Measurements from ENCODE around the gene ABLIM3. TPM values are rescaled to one million over a fixed set of nuclear protein-coding genes. Genes with fewer than 3 reads are reported as not detected.

Gene ABLIM3
- total and polyA plus RNA-seq, 9 of the 15 experiments (the other 6 are each of a cell fraction or from before 2014, with no cell fraction given), result 0.03 to 0.38 (median 0.11) TPM

DNA sequence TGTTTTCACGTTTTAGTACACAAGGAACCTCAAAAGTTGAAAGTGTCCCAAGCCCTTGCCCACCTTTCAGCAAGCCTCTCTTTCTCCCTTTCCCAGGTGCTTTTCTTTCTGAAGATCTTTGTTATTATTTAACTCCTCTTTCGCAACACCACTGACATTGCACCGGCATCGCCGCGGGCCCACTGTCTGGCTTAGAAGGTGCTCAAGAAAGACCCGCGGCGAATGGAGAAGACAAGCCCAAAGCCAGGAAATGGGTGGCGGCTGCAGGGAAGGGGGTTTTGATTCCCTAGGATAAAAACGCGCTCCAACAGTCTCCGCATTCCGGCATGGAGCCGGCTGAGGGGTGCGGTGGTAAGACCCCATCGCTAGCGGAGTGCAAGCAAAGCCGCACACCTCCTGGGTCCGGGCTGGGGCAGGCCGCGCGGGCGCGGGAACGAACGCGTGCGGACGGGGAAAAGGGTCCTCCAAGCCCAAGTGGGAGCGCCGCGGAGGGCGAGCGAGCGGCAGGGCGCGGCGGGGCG is 130.0 kb downstream of the ABLIM3 start:
- FAIRE-seq (no peak), DNase-seq (ENCODE audit: extremely low read depth in 1 of 4, low spot score in 3 of 4) (no peak), ATAC-seq (no peak)
- no peaks in the 10 kb centered on the region for H4K20me1 ChIP-seq (replicated peaks; ENCODE audit: control insufficient read depth, insufficient read depth, low read length)
- no peak overlapping the region for H3K4me2 ChIP-seq (ENCODE audit: insufficient read depth, low read length)
- ChIA-PET CTCF (ENCODE audit: low intra/inter-chr PET ratio) (interaction anchor here (0.6 kb wide), 1 partner anchor 96 kb away, joined by 3 read pairs; no protein-coding TSS in a partner anchor), POLR2A (no interaction called here)
- H3K4me1 ChIP-seq (replicated peaks in 1 of 2; ENCODE audit: control insufficient read depth in 2 of 2, insufficient read depth in 2 of 2, low read length in 2 of 2), result peaks cover 0 to 12% of the 10 kb centered on the region in 2 experiments; a peak in 2 of 5 replicates
- H3K9me1 ChIP-seq (ENCODE audit: control insufficient read depth, insufficient read depth, low read length), result no peaks in the 10 kb centered on the region
- H3K36me3 ChIP-seq (ENCODE audit: control insufficient read depth, insufficient read depth, low read length), result no peaks in the 10 kb centered on the region
- H2AFZ ChIP-seq (ENCODE audit: low read depth, low read length), result no peak overlapping the region
- peaks cover 4% of the 10 kb centered on the region; the same call in 1 of the 2 replicates for H3K9me3 ChIP-seq (replicated peaks; ENCODE audit: control insufficient read depth, insufficient read depth, low read depth, low read length)
- peaks cover 15 to 48% of the 10 kb centered on the region in 2 experiments; a peak in 3 of 5 replicates for H3K27me3 ChIP-seq (ENCODE audit: control insufficient read depth in 2 of 2, insufficient read depth in 2 of 2, low read length in 2 of 2)
- TF ChIP-seq ZNF133 (CRISPR knock-in tag; IDR thresholded peaks at IDR 0.05) (no peak), CEBPB (tag; IDR thresholded peaks at IDR 0.05) (peak; percentile 51; the same call in 1 of the 2 replicates)
- H3K79me2 ChIP-seq (ENCODE audit: control insufficient read depth, insufficient read depth, low read length), result no peaks in the 10 kb centered on the region
- no peak overlapping the region for H3K27ac ChIP-seq (ENCODE audit: extremely low read depth, low read depth, low read length)
- intact Hi-C loops (cut with micrococcal nuclease) (no loop called here), in situ Hi-C loops (cut with MboI) (loop anchor here (25.0 kb wide), 1 partner anchor 834 kb away; no protein-coding TSS in a partner anchor)
- WGBS (ENCODE audit: insufficient coverage, low coverage, missing lambda C conversion rate), result 56% methylated on average over 39 of the region's 40 CpGs
- no peak overlapping the region for H3K9ac ChIP-seq (ENCODE audit: insufficient read depth in 1 of 2, low read depth in 2 of 2, low read length in 2 of 2)
- no TSS peak for BruUV-seq (replicated peaks)
- H3K4me3 ChIP-seq, result no peak overlapping the region

DNA sequence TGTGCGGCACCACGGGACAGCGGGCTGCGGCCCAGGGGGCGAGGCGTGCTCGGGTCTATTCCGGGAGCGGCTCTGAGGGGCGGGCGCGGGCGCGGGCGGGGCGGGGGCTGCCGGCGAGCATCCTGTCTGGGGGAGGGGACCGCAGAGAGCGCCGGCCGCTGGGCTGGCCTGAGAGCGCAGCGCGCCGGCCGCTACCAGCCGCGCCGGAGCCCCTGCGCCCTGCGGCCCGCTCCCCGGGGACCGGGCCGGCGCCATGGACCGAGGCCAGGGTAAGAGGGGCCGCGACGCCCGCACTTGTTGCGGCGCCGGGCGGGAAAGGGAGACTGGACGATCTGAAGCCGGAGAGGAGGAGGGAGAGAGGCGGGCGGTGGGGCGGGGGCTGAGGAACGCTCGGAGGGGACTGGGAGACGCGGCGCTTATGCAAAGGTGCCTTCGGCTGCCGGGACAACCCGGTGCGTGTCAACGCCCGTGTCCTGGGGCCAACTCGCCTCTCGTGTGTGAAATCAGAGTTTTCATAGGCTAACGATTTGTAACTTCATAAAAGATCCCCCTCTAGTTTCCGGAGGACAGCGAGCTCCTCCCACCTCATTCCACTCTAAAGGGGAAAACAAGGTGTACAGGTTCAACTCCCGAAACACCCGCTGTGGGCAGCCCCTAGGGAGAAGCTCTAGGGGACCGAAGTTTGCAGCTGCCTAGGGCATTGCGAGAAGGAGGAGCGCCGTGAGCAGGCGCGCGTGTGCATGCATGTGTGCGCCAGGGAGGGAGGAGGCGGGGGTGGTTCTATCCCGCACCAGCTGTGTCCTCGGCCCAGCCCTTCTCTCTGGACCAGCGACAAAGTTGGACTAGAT is 130.6 kb downstream of the ABLIM3 start, which contains the start of gene AFAP1L1:
AFAP1L1 (plus strand) TSS at position 144 of the 848 bp plus-strand sequence; CDS start at position 254, 110 bp downstream.
- BruUV-seq (replicated peaks), result no TSS peak
- H3K9me3 ChIP-seq (replicated peaks; ENCODE audit: control insufficient read depth, insufficient read depth, low read depth, low read length), result peaks cover 4% of the 10 kb centered on the region; the same call in 1 of the 2 replicates
- no peak for FAIRE-seq
- no peak within 1 kb of the TSS for H3K9ac ChIP-seq (ENCODE audit: insufficient read depth in 1 of 2, low read depth in 2 of 2, low read length in 2 of 2)
- DNase-seq (ENCODE audit: extremely low read depth in 1 of 4, low spot score in 3 of 4), result peak in 3 of 4 experiments; percentile 10 to 20 (median 19)
- H3K4me1 ChIP-seq (replicated peaks in 1 of 2; ENCODE audit: control insufficient read depth in 2 of 2, insufficient read depth in 2 of 2, low read length in 2 of 2), result peaks cover 0 to 12% of the 10 kb centered on the region in 2 experiments; a peak in 1 of 5 replicates
- H2AFZ ChIP-seq (ENCODE audit: low read depth, low read length), result no peak within 1 kb of the TSS
- ChIA-PET POLR2A (interaction anchor here (0.8 kb wide), 1 partner anchor 13 kb away, joined by 3 read pairs; no protein-coding TSS in a partner anchor), CTCF (ENCODE audit: low intra/inter-chr PET ratio) (interaction anchor here (1.0 kb wide), 1 partner anchor 541 kb away, joined by 3 read pairs; no protein-coding TSS in a partner anchor)
- H3K79me2 ChIP-seq (ENCODE audit: control insufficient read depth, insufficient read depth, low read length), result no peaks in the 10 kb centered on the region
- ATAC-seq, result peak; percentile 61
- no peak within 1 kb of the TSS for H3K27ac ChIP-seq (ENCODE audit: extremely low read depth, low read depth, low read length)
- in situ Hi-C loops (cut with MboI), result loop anchor here (25.0 kb wide), 1 partner anchor 835 kb away; no protein-coding TSS in a partner anchor
- H3K4me2 ChIP-seq (ENCODE audit: insufficient read depth, low read length), result peak within 1 kb of the TSS; percentile 40
- no peak within 1 kb of the TSS for H3K4me3 ChIP-seq
- WGBS (ENCODE audit: insufficient coverage, low coverage, missing lambda C conversion rate), result 1% methylated on average over 16 of the region's 81 CpGs
- peaks cover 16 to 47% of the 10 kb centered on the region in 2 experiments; a peak in 3 of 5 replicates for H3K27me3 ChIP-seq (ENCODE audit: control insufficient read depth in 2 of 2, insufficient read depth in 2 of 2, low read length in 2 of 2)
- H3K36me3 ChIP-seq (ENCODE audit: control insufficient read depth, insufficient read depth, low read length), result no peaks in the 10 kb centered on the region
- no peaks in the 10 kb centered on the region for H4K20me1 ChIP-seq (replicated peaks; ENCODE audit: control insufficient read depth, insufficient read depth, low read length)
- H3K9me1 ChIP-seq (ENCODE audit: control insufficient read depth, insufficient read depth, low read length), result no peaks in the 10 kb centered on the region
- intact Hi-C loops (cut with micrococcal nuclease), result no loop called here
- TF ChIP-seq, protein P1, sequence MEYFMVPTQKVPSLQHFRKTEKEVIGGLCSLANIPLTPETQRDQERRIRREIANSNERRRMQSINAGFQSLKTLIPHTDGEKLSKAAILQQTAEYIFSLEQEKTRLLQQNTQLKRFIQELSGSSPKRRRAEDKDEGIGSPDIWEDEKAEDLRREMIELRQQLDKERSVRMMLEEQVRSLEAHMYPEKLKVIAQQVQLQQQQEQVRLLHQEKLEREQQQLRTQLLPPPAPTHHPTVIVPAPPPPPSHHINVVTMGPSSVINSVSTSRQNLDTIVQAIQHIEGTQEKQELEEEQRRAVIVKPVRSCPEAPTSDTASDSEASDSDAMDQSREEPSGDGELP (CRISPR knock-in tag; IDR thresholded peaks at IDR 0.05; ENCODE audit: borderline replicate concordance), result peak; percentile 68; the same call in 1 of the 2 replicates
- TF ChIP-seq NRF1 (conservative IDR thresholded peaks at IDR 0.05 in 1 of 2, IDR thresholded peaks at IDR 0.05 in 1 of 2) (peak; percentile 74 to 76), XRCC4 (IDR thresholded peaks at IDR 0.05; ENCODE audit: extremely low read depth, insufficient read depth, insufficient read length) (no peak), HLTF (IDR thresholded peaks at IDR 0.05) (no peak)
- TF ChIP-seq, protein P2, sequence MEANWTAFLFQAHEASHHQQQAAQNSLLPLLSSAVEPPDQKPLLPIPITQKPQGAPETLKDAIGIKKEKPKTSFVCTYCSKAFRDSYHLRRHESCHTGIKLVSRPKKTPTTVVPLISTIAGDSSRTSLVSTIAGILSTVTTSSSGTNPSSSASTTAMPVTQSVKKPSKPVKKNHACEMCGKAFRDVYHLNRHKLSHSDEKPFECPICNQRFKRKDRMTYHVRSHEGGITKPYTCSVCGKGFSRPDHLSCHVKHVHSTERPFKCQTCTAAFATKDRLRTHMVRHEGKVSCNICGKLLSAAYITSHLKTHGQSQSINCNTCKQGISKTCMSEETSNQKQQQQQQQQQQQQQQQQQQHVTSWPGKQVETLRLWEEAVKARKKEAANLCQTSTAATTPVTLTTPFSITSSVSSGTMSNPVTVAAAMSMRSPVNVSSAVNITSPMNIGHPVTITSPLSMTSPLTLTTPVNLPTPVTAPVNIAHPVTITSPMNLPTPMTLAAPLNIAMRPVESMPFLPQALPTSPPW (CRISPR knock-in tag; IDR thresholded peaks at IDR 0.05), result peak; percentile 47; the same call in 1 of the 2 replicates

Measured in K562 (cell line).